ENCODE data around the gene SMG6. TPM values are rescaled to one million over a fixed set of nuclear protein-coding genes. Genes with fewer than 3 reads are reported as not detected.

Gene SMG6
- total RNA-seq, 1 donor from 2014 or later: 39.7 TPM

- H3K4me1 ChIP-seq (ENCODE audit: insufficient read depth, low read length): peaks cover 50% of the 10 kb centered on the region
- H3K9me3 Mint-ChIP-seq (ENCODE audit: unreplicated experiment): no peaks in the 10 kb centered on the region
- H3K4me3 ChIP-seq (ENCODE audit: insufficient read depth, low read depth, low read length): no peak overlapping the region
- H4K20me1 ChIP-seq (ENCODE audit: insufficient read depth, low read length): no peaks in the 10 kb centered on the region
- H3K27me3 Mint-ChIP-seq (ENCODE audit: low read depth, unreplicated experiment): no peaks in the 10 kb centered on the region
- H3K4me2 ChIP-seq (ENCODE audit: low read length): no peak overlapping the region
- no peak for DNase-seq (ENCODE audit: low read depth)
- H3K27ac ChIP-seq (ENCODE audit: low read depth, low read length): peak overlapping the region; percentile 91
- H3K9me3 ChIP-seq (ENCODE audit: insufficient read depth, low read depth, low read length): no peaks in the 10 kb centered on the region
- no peak for FAIRE-seq
- peaks cover 65% of the 10 kb centered on the region for H3K4me1 Mint-ChIP-seq (ENCODE audit: low read depth, unreplicated experiment)
- H3K36me3 ChIP-seq (ENCODE audit: insufficient read depth, low read length): no peaks in the 10 kb centered on the region
- H3K79me2 ChIP-seq (ENCODE audit: insufficient read depth, low read length): peaks cover 27% of the 10 kb centered on the region
- no peak for TF ChIP-seq CTCF (IDR thresholded peaks at IDR 0.05; ENCODE audit: insufficient read depth, low read depth, low read length)
- TF ChIP-seq EZH2 (IDR thresholded peaks at IDR 0.05; ENCODE audit: insufficient read depth, low read length): no peak
- peak overlapping the region; percentile 77 for H3K9ac ChIP-seq (ENCODE audit: low read length)
- H2AFZ ChIP-seq (ENCODE audit: low read depth, low read length): no peak overlapping the region
- no peaks in the 10 kb centered on the region for H3K27me3 ChIP-seq (ENCODE audit: insufficient read depth, low read length)
- H3K4me3 Mint-ChIP-seq (ENCODE audit: unreplicated experiment): peak overlapping the region; percentile 2
- peaks cover 21% of the 10 kb centered on the region for H3K36me3 Mint-ChIP-seq (ENCODE audit: low read depth, unreplicated experiment)
- no peak overlapping the region for H3K27ac Mint-ChIP-seq (ENCODE audit: unreplicated experiment)
Observed at GRCh38 chr17:2239170-2239551, 64.4 kb downstream of the SMG6 start.

- DNase-seq (ENCODE audit: low read depth) (no peak), FAIRE-seq (no peak)
- no peak overlapping the region for H3K4me3 ChIP-seq (ENCODE audit: insufficient read depth, low read depth, low read length)
- peaks cover 22% of the 10 kb centered on the region for H3K79me2 ChIP-seq (ENCODE audit: insufficient read depth, low read length)
- Mint-ChIP-seq H3K36me3 (ENCODE audit: low read depth, unreplicated experiment) (peaks cover 16% of the 10 kb centered on the region), H3K4me3 (ENCODE audit: unreplicated experiment) (peak overlapping the region; percentile 2), H3K27me3 (ENCODE audit: low read depth, unreplicated experiment) (no peaks in the 10 kb centered on the region), H3K27ac (ENCODE audit: unreplicated experiment) (peak overlapping the region; percentile 66), H3K4me1 (ENCODE audit: low read depth, unreplicated experiment) (peaks cover 64% of the 10 kb centered on the region), H3K9me3 (ENCODE audit: unreplicated experiment) (no peaks in the 10 kb centered on the region)
- no peaks in the 10 kb centered on the region for H4K20me1 ChIP-seq (ENCODE audit: insufficient read depth, low read length)
- no peaks in the 10 kb centered on the region for H3K9me3 ChIP-seq (ENCODE audit: insufficient read depth, low read depth, low read length)
- no peak for TF ChIP-seq EZH2 (IDR thresholded peaks at IDR 0.05; ENCODE audit: insufficient read depth, low read length)
- TF ChIP-seq CTCF (IDR thresholded peaks at IDR 0.05; ENCODE audit: insufficient read depth, low read depth, low read length): no peak
- H2AFZ ChIP-seq (ENCODE audit: low read depth, low read length): no peak overlapping the region
- H3K27me3 ChIP-seq (ENCODE audit: insufficient read depth, low read length): no peaks in the 10 kb centered on the region
- H3K27ac ChIP-seq (ENCODE audit: low read depth, low read length): peak overlapping the region; percentile 67
- peaks cover 48% of the 10 kb centered on the region for H3K4me1 ChIP-seq (ENCODE audit: insufficient read depth, low read length)
- no peaks in the 10 kb centered on the region for H3K36me3 ChIP-seq (ENCODE audit: insufficient read depth, low read length)
- H3K4me2 ChIP-seq (ENCODE audit: low read length): peak overlapping the region; percentile 52
- peak overlapping the region; percentile 65 for H3K9ac ChIP-seq (ENCODE audit: low read length)
Observed at GRCh38 chr17:2238432-2239169, 65.0 kb downstream of the SMG6 start.

DNA sequence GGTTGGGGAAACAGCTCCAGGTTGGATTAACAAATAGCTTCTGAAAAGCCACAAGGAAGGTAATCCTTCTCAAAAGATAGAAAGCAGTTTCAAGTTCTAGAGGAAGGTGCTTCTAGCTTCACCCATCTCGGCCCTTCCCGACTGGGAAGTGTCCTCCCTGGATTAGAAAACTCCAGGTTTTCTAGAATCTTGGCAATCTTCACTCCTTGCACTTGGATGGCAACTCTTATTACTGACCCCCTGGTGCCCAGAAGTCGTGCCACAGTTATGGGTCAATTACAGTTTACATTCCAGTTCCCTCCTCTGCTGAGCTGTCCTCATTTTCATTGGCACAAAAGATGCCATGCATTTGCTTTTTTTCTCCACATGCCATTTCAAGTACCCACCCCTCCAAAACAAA lies 65.6 kb downstream of the SMG6 start:
- peak overlapping the region; percentile 66 for H3K27ac Mint-ChIP-seq (ENCODE audit: unreplicated experiment)
- H3K27ac ChIP-seq (ENCODE audit: low read depth, low read length): peak overlapping the region; percentile 67
- H3K9ac ChIP-seq (ENCODE audit: low read length): peak overlapping the region; percentile 65

More for the DNA sequence above, 65.6 kb downstream of the SMG6 start:
- peaks cover 69% of the 10 kb centered on the region for H3K4me1 Mint-ChIP-seq (ENCODE audit: low read depth, unreplicated experiment)
- no peak overlapping the region for H3K4me3 Mint-ChIP-seq (ENCODE audit: unreplicated experiment)
- peak overlapping the region; percentile 52 for H3K4me2 ChIP-seq (ENCODE audit: low read length)
- no peaks in the 10 kb centered on the region for H3K36me3 ChIP-seq (ENCODE audit: insufficient read depth, low read length)
- peaks cover 55% of the 10 kb centered on the region for H3K4me1 ChIP-seq (ENCODE audit: insufficient read depth, low read length)
- FAIRE-seq (no peak), DNase-seq (ENCODE audit: low read depth) (no peak)
- H3K27me3 ChIP-seq (ENCODE audit: insufficient read depth, low read length): no peaks in the 10 kb centered on the region
- H3K27me3 Mint-ChIP-seq (ENCODE audit: low read depth, unreplicated experiment): no peaks in the 10 kb centered on the region
- H2AFZ ChIP-seq (ENCODE audit: low read depth, low read length): no peak overlapping the region
- H4K20me1 ChIP-seq (ENCODE audit: insufficient read depth, low read length): no peaks in the 10 kb centered on the region
- peaks cover 13% of the 10 kb centered on the region for H3K36me3 Mint-ChIP-seq (ENCODE audit: low read depth, unreplicated experiment)
- no peaks in the 10 kb centered on the region for H3K9me3 Mint-ChIP-seq (ENCODE audit: unreplicated experiment)
- TF ChIP-seq EZH2 (IDR thresholded peaks at IDR 0.05; ENCODE audit: insufficient read depth, low read length) (no peak), CTCF (IDR thresholded peaks at IDR 0.05; ENCODE audit: insufficient read depth, low read depth, low read length) (no peak)
- H3K4me3 ChIP-seq (ENCODE audit: insufficient read depth, low read depth, low read length): no peak overlapping the region
- no peaks in the 10 kb centered on the region for H3K9me3 ChIP-seq (ENCODE audit: insufficient read depth, low read depth, low read length)
- peaks cover 19% of the 10 kb centered on the region for H3K79me2 ChIP-seq (ENCODE audit: insufficient read depth, low read length)

All from astrocyte (in vitro differentiated cells and primary cell).